Stomach smooth muscle (tissue), 2 donors: ENCODE results near the gene AMER2.

ENCODE experiments used
- H3K27ac ChIP-seq: one replicate; pipeline ENCODE4 v1.7.0; 2013; ENCODE audit warnings: mild to moderate bottlenecking, low read length, inconsistent platforms
- H3K27me3 ChIP-seq, 2 donors: one replicate each; pipeline ENCODE4 v1.7.0; 2013; ENCODE audit warnings: low read length in 2 of 2; ENCODE audit not compliant: insufficient read depth in 2 of 2, control insufficient read depth in 1 of 2
- H3K36me3 ChIP-seq, 2 donors: one replicate each; pipeline ENCODE4 v1.7.0; 2013; ENCODE audit warnings: low read length in 2 of 2; ENCODE audit not compliant: control insufficient read depth in 2 of 2, insufficient read depth in 2 of 2
- H3K4me1 ChIP-seq: one replicate; pipeline ENCODE4 v1.7.0; 2013; ENCODE audit warnings: low read length; ENCODE audit not compliant: control insufficient read depth, insufficient read depth
- H3K4me3 ChIP-seq, 2 donors: one replicate each; pipeline ENCODE4 v1.7.0; 2013; ENCODE audit warnings: low read length in 2 of 2
- H3K9ac ChIP-seq, 2 donors: one replicate each; pipeline ENCODE4 v1.7.0; 2013; ENCODE audit warnings: low read length in 2 of 2, mild to moderate bottlenecking in 1 of 2
- H3K9me3 ChIP-seq, 2 donors: one replicate each; pipeline ENCODE4 v1.7.0; 2013; ENCODE audit warnings: low read length in 2 of 2; ENCODE audit not compliant: control insufficient read depth in 2 of 2
- donor health status: healthy.
- donor health status: Pancreatic carcinoma.

AMER2 gene

DNA sequence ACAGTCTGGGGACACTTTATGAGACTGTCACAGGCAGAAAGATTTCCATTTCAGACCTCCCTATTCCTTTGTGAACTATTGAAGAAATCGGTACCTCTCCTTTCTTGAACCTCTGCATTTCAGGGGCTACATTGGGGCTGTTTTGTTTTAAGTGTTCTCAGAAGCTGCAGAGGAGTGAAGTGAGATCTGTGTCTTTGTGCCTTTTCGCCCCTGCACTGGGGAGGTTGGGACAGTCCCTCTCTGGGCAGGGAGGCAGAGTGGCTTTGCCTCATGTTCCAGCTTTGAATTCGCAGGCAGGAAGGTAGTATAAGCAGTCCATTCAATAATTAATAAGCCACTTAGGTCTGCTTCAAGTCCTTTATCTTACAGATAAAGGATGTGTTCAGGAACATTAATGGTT, 9.5 kb upstream of the AMER2 start:
- Histone ChIP-seq H3K9ac (no peak overlapping the region), H3K36me3 (no peaks in the 10 kb centered on the region), H3K27me3 (peaks cover 3 to 13% of the 10 kb centered on the region in 2 donors), H3K4me1 (no peaks in the 10 kb centered on the region), H3K27ac (no peak overlapping the region), H3K9me3 (peaks cover 4 to 6% of the 10 kb centered on the region in 2 donors), H3K4me3 (no peak overlapping the region)

- no peak overlapping the region for H3K27ac ChIP-seq
- peaks cover 4 to 6% of the 10 kb centered on the region in 2 donors for H3K9me3 ChIP-seq
- H3K36me3 ChIP-seq = no peaks in the 10 kb centered on the region
- no peak overlapping the region for H3K9ac ChIP-seq
- no peak overlapping the region for H3K4me3 ChIP-seq
- H3K4me1 ChIP-seq = no peaks in the 10 kb centered on the region
- peaks cover 7 to 18% of the 10 kb centered on the region in 2 donors for H3K27me3 ChIP-seq
These were observed 8.9 kb upstream of the AMER2 start for GRCh38 chr13:25180775-25181537.

- Histone ChIP-seq H3K27me3 (peaks cover 12 to 18% of the 10 kb centered on the region in 2 donors), H3K4me3 (no peak overlapping the region), H3K9ac (no peak overlapping the region), H3K36me3 (no peaks in the 10 kb centered on the region), H3K4me1 (no peaks in the 10 kb centered on the region), H3K9me3 (peaks cover 4 to 6% of the 10 kb centered on the region in 2 donors), H3K27ac (no peak overlapping the region)
These were observed 8.0 kb upstream of the AMER2 start for GRCh38 chr13:25179832-25180774.

DNA sequence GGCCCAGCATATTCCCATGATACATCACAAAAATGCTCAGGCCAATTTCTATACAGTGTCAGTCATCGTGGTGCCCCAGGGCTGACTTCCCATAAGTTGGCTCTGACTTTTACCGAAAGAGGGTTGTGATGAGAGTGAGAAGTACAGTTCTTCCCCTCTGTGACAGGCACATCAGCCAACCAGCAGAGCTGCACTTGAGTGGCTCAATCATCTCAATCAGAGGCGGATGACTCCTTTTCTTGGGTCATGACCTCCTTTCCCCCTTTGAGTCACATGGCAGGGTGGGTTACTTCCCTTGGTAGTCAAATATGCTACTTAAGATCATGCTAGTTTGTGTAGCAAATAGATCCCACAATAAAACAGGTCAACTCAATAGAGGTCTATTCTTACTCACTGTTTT, 6.9 kb upstream of the AMER2 start:
- Histone ChIP-seq H3K27ac (no peak overlapping the region), H3K4me1 (no peaks in the 10 kb centered on the region), H3K27me3 (peaks cover 16 to 18% of the 10 kb centered on the region in 2 donors), H3K9ac (no peak overlapping the region), H3K4me3 (no peak overlapping the region), H3K36me3 (no peaks in the 10 kb centered on the region), H3K9me3 (peaks cover 4 to 6% of the 10 kb centered on the region in 2 donors)

DNA sequence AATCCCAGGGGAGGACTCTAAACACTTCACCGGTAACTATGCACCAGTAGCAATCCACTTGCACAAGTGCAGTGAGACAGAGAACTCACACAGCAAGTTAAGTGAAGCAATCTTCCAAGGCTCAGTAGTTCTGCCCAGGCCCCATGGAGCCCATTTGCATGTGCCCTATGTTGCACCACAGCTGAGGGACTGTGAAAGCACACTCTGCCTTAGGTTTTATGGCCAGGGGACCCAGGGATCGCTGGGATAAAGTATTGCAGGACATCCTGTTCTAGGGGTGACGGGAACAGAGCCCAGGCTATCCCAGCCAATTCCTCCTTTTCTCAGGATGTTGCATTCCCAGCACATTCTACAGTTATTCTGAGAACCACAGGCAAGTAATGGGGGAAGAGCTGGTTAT, 6.0 kb upstream of the AMER2 start:
- H3K27ac ChIP-seq = no peak overlapping the region

GRCh38 chr13:25177636-25178035, 5.5 kb upstream of the AMER2 start:
- Histone ChIP-seq H3K27ac (no peak overlapping the region), H3K4me3 (no peak overlapping the region), H3K9me3 (peaks cover 4% of the 10 kb centered on the region in 2 donors), H3K27me3 (peaks cover 18 to 27% of the 10 kb centered on the region in 2 donors), H3K9ac (no peak overlapping the region), H3K4me1 (no peaks in the 10 kb centered on the region), H3K36me3 (no peaks in the 10 kb centered on the region)

More for the DNA sequence above, 6.0 kb upstream of the AMER2 start:
- Histone ChIP-seq H3K9me3 (peaks cover 4 to 6% of the 10 kb centered on the region in 2 donors), H3K27me3 (peaks cover 19 to 25% of the 10 kb centered on the region in 2 donors), H3K4me3 (no peak overlapping the region), H3K4me1 (no peaks in the 10 kb centered on the region), H3K9ac (no peak overlapping the region), H3K36me3 (no peaks in the 10 kb centered on the region)

DNA sequence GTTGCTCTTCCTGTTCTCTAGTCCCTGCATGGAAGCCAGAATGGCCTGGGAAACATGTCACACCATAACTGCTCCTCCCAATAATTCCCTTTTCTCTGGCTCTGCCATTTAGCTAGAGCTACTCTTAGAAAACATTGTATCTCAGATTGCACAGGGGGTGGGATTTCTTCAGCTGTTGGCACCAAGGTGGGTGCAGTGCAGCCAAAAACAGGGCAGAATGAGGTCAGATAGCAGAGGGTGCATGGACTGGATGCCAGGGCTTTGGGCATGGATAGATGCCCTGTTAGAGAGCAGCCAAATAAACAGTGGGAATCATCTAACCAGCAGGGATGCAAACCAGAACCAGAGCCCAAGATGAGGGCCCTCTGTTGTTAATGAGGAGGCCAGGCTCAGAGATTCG, 4.9 kb upstream of the AMER2 start:
- H3K9ac ChIP-seq = no peak overlapping the region
- peaks cover 23 to 33% of the 10 kb centered on the region in 2 donors for H3K27me3 ChIP-seq
- H3K4me1 ChIP-seq = peaks cover 3% of the 10 kb centered on the region
- no peaks in the 10 kb centered on the region for H3K36me3 ChIP-seq
- H3K27ac ChIP-seq = no peak overlapping the region
- no peak overlapping the region for H3K4me3 ChIP-seq
- H3K9me3 ChIP-seq = peaks cover 4% of the 10 kb centered on the region in 2 donors

GRCh38 chr13:25175431-25175830, 3.3 kb upstream of the AMER2 start:
- no peak overlapping the region for H3K9ac ChIP-seq
- H3K27me3 ChIP-seq = peaks cover 30 to 47% of the 10 kb centered on the region in 2 donors
- no peak overlapping the region for H3K4me3 ChIP-seq
- H3K9me3 ChIP-seq = peaks cover 4% of the 10 kb centered on the region in 2 donors
- no peak overlapping the region for H3K27ac ChIP-seq
- H3K36me3 ChIP-seq = no peaks in the 10 kb centered on the region
- peaks cover 9% of the 10 kb centered on the region for H3K4me1 ChIP-seq

- H3K9me3 ChIP-seq = peaks cover 4% of the 10 kb centered on the region in 2 donors
- no peak overlapping the region for H3K9ac ChIP-seq
- no peak overlapping the region for H3K4me3 ChIP-seq
- no peak overlapping the region for H3K27ac ChIP-seq
- no peaks in the 10 kb centered on the region for H3K36me3 ChIP-seq
- H3K4me1 ChIP-seq = peaks cover 9% of the 10 kb centered on the region
- H3K27me3 ChIP-seq = peaks cover 29 to 51% of the 10 kb centered on the region in 2 donors
These were observed 2.9 kb upstream of the AMER2 start for GRCh38 chr13:25175026-25175425.

GRCh38 chr13:25174304-25174703, 2.2 kb upstream of the AMER2 start:
- Histone ChIP-seq H3K9me3 (peaks cover 3 to 4% of the 10 kb centered on the region in 2 donors), H3K4me1 (peaks cover 9% of the 10 kb centered on the region), H3K27me3 (peaks cover 26 to 54% of the 10 kb centered on the region in 2 donors), H3K9ac (no peak overlapping the region), H3K36me3 (no peaks in the 10 kb centered on the region), H3K4me3 (no peak overlapping the region), H3K27ac (no peak overlapping the region)
